Ectodermal cell (in vitro differentiated cells): ENCODE measurements around the gene BLNK.

Source experiments
- H3K27ac ChIP-seq: 2 replicates; pipeline ENCODE4 v1.7.0; 2013; ENCODE audit warnings: mild to moderate bottlenecking, low read depth, low read length; ENCODE audit not compliant: insufficient read depth, poor library complexity, severe bottlenecking
- H3K27me3 ChIP-seq: 2 replicates; pipeline ENCODE4 v1.7.0; 2013; ENCODE audit warnings: mild to moderate bottlenecking, low read length; ENCODE audit not compliant: insufficient read depth, control insufficient read depth, poor library complexity, severe bottlenecking
- H3K36me3 ChIP-seq: one replicate; pipeline ENCODE4 v1.7.0; 2013; ENCODE audit warnings: low read length; ENCODE audit not compliant: control insufficient read depth, insufficient read depth
- H3K4me1 ChIP-seq: one replicate; pipeline ENCODE4 v1.7.0; 2013; ENCODE audit warnings: low read length; ENCODE audit not compliant: control insufficient read depth, insufficient read depth
- H3K4me3 ChIP-seq: 2 replicates; pipeline ENCODE4 v1.7.0; 2013; ENCODE audit warnings: low read depth, low read length, control low read depth; ENCODE audit not compliant: insufficient read depth
- H3K9me3 ChIP-seq: 2 replicates; pipeline ENCODE4 v1.7.0; 2013; ENCODE audit warnings: mild to moderate bottlenecking, low read length, moderate library complexity; ENCODE audit not compliant: control insufficient read depth
- WGBS, 2 experiments: methylation state at CpG; one replicate each; pipeline ENCODE4 v1.1.7; 2013; ENCODE audit warnings: missing lambda C conversion rate in 2 of 2; 5-methylcytosine and 5-hydroxymethylcytosine counted together

BLNK gene

DNA sequence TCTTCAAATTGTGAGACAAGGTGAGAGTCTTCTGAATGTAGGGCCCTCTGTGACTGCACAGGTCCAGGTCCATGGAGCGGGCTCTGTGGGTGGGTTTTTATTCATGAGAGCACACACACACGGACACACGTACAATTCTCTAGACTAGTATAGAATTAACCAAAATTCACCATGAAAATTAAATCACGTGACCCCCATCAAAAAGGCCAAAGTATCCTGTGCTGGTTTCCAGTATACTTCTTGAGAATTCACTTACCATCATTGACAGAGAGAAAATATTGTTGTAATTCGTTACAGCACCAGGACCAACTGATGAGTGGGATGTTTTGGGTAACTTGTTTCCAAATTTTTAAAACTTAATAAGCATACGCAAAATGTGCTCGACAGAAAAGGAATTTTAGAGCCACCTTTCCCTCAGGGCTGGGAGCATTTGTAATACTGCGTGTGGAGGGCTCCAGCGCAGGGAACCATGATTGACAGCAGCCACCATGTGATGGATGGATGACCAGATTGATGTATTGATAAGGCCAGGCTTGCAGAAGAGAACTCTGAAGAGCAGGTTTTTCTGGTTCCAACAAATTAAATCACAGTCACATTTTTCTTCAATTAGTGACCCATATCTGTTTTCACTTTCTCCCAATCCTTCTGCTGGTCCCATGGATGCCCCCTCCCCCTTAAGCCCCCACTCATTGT is 18.0 kb upstream of the BLNK start:
- no peaks in the 10 kb centered on the region for H3K4me1 ChIP-seq
- no peak overlapping the region for H3K27ac ChIP-seq
- no peak overlapping the region for H3K4me3 ChIP-seq
- H3K9me3 ChIP-seq = no peaks in the 10 kb centered on the region
- H3K27me3 ChIP-seq = no peaks in the 10 kb centered on the region
- H3K36me3 ChIP-seq = no peaks in the 10 kb centered on the region
- 92 to 93% methylated on average over 8 to 9 of the region's 9 CpGs for WGBS, 2 experiments

- Histone ChIP-seq H3K36me3 (no peaks in the 10 kb centered on the region), H3K4me1 (no peaks in the 10 kb centered on the region), H3K9me3 (no peaks in the 10 kb centered on the region), H3K27ac (no peak overlapping the region), H3K27me3 (no peaks in the 10 kb centered on the region), H3K4me3 (no peak overlapping the region)
- WGBS, 2 experiments = 72 to 83% methylated on average over 4 to 5 of the region's 5 CpGs
These were observed 16.8 kb upstream of the BLNK start for GRCh38 chr10:96288151-96288621.

DNA sequence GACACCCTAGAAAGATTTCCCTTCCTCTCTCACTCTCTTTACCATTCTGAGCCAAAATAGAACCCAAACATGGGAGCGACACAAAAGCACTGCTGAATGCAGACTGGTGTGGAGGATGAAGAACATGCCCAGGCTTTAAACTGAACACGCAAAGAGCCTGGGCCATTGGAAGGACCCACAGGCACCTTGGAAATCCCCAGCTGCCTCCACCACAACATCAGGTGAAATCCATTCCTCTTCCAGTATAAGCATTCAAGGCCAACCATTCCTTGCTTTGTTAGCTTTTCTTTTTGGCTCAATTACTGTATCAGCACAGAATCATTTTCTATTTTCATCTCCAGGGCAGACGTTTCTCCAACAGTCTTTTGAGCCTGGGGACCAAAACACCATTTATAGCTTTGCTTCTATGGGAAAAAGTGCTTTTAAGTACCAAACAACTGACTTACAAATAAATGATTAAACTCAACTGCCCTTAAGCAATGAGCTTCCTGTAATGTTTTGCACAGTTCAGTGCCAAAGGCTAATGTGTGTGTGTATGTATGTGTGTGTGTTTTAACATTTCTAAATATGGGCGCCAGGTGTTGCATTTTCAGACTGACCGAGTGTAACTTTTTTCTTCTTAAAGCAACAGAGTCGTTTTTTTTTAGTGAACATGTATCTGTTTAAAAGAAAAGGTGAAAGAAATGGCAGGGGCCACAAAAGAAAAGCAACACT is 16.2 kb upstream of the BLNK start:
- WGBS, 2 experiments = 78 to 83% methylated on average over 6 of the region's 6 CpGs
- Histone ChIP-seq H3K27me3 (no peaks in the 10 kb centered on the region), H3K4me3 (no peak overlapping the region)

GRCh38 chr10:96285331-96285752 is 14.0 kb upstream of the BLNK start:
- Histone ChIP-seq H3K36me3 (no peaks in the 10 kb centered on the region), H3K9me3 (no peaks in the 10 kb centered on the region), H3K27me3 (no peaks in the 10 kb centered on the region), H3K4me1 (no peaks in the 10 kb centered on the region), H3K4me3 (no peak overlapping the region), H3K27ac (no peak overlapping the region)
- 76 to 78% methylated on average over 8 of the region's 8 CpGs for WGBS, 2 experiments

More for the DNA sequence above, 16.2 kb upstream of the BLNK start:
- Histone ChIP-seq H3K4me1 (no peaks in the 10 kb centered on the region), H3K27ac (no peak overlapping the region), H3K9me3 (no peaks in the 10 kb centered on the region), H3K36me3 (no peaks in the 10 kb centered on the region)

DNA sequence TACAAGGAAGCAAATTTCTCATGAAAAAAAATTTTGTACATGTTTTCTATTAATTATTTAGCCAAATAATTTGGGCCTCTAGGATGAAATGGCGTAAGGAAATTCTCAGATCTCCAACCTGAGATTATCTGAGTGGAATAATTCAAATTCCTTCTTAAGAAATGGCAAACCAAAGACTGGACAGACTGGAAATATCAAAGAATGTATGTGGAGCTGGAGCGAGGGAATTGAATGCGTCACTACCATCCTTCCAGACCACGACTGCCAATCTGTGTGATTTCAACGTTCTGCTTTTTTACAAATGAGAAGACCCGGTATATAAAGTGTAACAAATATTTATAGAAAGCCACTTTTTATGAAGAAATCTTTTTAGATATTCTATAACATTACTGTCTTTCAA is 12.4 kb upstream of the BLNK start:
- no peaks in the 10 kb centered on the region for H3K27me3 ChIP-seq
- no peak overlapping the region for H3K4me3 ChIP-seq
- no peaks in the 10 kb centered on the region for H3K9me3 ChIP-seq
- no peaks in the 10 kb centered on the region for H3K4me1 ChIP-seq
- H3K27ac ChIP-seq = no peak overlapping the region
- no peaks in the 10 kb centered on the region for H3K36me3 ChIP-seq
- 95 to 98% methylated on average over 4 to 5 of the region's 6 CpGs for WGBS, 2 experiments

DNA sequence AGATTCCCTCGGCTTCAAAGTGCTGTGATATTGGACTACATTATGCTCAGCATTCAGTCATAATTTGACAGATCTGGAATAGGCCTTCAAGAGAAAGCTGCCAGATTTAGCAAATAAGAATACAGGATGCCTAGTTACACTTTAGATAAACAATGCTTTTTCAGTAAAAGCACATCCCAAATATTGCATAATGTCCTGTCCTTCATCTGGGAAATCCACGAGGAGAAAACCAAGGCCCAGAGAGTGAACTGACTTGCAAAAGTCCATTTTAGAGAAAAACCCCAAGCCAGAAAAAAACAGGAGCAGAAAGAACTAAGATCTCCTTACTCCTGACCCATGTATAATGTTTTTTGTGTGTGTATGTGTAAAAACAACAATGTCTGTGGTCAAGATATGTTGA is 12.0 kb upstream of the BLNK start:
- 87% methylated on average over 2 of the region's 2 CpGs for WGBS, 2 experiments
- no peaks in the 10 kb centered on the region for H3K36me3 ChIP-seq
- H3K27me3 ChIP-seq = no peaks in the 10 kb centered on the region
- no peak overlapping the region for H3K4me3 ChIP-seq
- no peaks in the 10 kb centered on the region for H3K9me3 ChIP-seq
- H3K27ac ChIP-seq = no peak overlapping the region
- H3K4me1 ChIP-seq = no peaks in the 10 kb centered on the region

GRCh38 chr10:96281444-96282029 is 10.2 kb upstream of the BLNK start:
- H3K27ac ChIP-seq = no peak overlapping the region

DNA sequence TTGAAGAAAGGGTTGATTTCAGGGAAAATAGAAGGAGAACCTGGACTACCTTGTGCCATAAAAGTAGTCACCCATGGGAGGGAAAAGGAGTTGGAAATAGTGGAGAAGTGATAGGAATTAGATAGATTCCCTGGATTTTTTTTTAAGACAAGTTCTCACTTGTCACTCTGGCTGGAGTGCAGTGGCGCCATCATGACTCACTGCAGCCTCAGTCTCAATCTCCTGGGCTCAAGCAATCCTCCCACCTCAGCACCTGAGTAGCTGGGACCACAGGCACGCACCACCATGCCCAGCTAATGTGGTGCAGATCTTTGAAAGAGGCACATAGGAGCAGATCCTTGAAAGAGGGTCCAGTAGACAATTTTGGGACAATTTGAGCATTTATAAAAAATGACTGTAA is 9.5 kb upstream of the BLNK start:
- Histone ChIP-seq H3K27ac (no peak overlapping the region), H3K4me3 (no peak overlapping the region), H3K27me3 (no peaks in the 10 kb centered on the region), H3K4me1 (no peaks in the 10 kb centered on the region), H3K9me3 (no peaks in the 10 kb centered on the region), H3K36me3 (no peaks in the 10 kb centered on the region)
- 77 to 88% methylated on average over 2 of the region's 2 CpGs for WGBS, 2 experiments

More at GRCh38 chr10:96281444-96282029, 10.2 kb upstream of the BLNK start:
- Histone ChIP-seq H3K36me3 (no peaks in the 10 kb centered on the region), H3K4me1 (no peaks in the 10 kb centered on the region), H3K9me3 (no peaks in the 10 kb centered on the region), H3K27me3 (no peaks in the 10 kb centered on the region), H3K4me3 (no peak overlapping the region)
- 91 to 99% methylated on average over 2 to 3 of the region's 3 CpGs for WGBS, 2 experiments

GRCh38 chr10:96279191-96279641 is 7.8 kb upstream of the BLNK start:
- Histone ChIP-seq H3K27ac (no peak overlapping the region), H3K36me3 (no peaks in the 10 kb centered on the region), H3K4me1 (no peaks in the 10 kb centered on the region), H3K27me3 (no peaks in the 10 kb centered on the region), H3K4me3 (no peak overlapping the region), H3K9me3 (no peaks in the 10 kb centered on the region)
- 93 to 96% methylated on average over 3 of the region's 3 CpGs for WGBS, 2 experiments

GRCh38 chr10:96276831-96277230 is 5.5 kb upstream of the BLNK start:
- Histone ChIP-seq H3K4me1 (no peaks in the 10 kb centered on the region), H3K36me3 (no peaks in the 10 kb centered on the region), H3K9me3 (no peaks in the 10 kb centered on the region), H3K27ac (no peak overlapping the region), H3K4me3 (no peak overlapping the region), H3K27me3 (no peaks in the 10 kb centered on the region)
- WGBS, 2 experiments = 78 to 95% methylated on average over 1 of the region's 1 CpG
